ENCODE data around the gene METTL26. TPM values are rescaled to one million over a fixed set of nuclear protein-coding genes. Genes with fewer than 3 reads are reported as not detected.

Gene METTL26
- total RNA-seq, 1 donor from 2014 or later: 75.3 TPM

- no peaks in the 10 kb centered on the region for H3K9me3 Mint-ChIP-seq
- H3K4me1 Mint-ChIP-seq: no peaks in the 10 kb centered on the region
- H3K4me3 Mint-ChIP-seq: peak within 1 kb of the TSS; percentile 80
- H3K27ac Mint-ChIP-seq (ENCODE audit: unreplicated experiment): peak within 1 kb of the TSS; percentile 50
- TF ChIP-seq CTCF (conservative IDR thresholded peaks at IDR 0.05): no peak
- DNase-seq (ENCODE audit: low read depth, low spot score): peak; percentile 87
- H3K27me3 Mint-ChIP-seq (ENCODE audit: low read depth): no peaks in the 10 kb centered on the region
- H3K36me3 Mint-ChIP-seq (ENCODE audit: low read depth): no peaks in the 10 kb centered on the region
These were observed 12.9 kb upstream of the METTL26 start, which contains the start of gene WDR90 for GRCh38 chr16:648781-649589. TSS of gene WDR90 (plus strand) at chr16:649365. CDS start at chr16:649417, 52 bp downstream.

- DNase-seq (ENCODE audit: low read depth, low spot score): no peak
- peak; percentile 49 for TF ChIP-seq CTCF (conservative IDR thresholded peaks at IDR 0.05)
- Mint-ChIP-seq H3K36me3 (ENCODE audit: low read depth) (no peaks in the 10 kb centered on the region), H3K4me3 (peak overlapping the region; percentile 80), H3K27me3 (ENCODE audit: low read depth) (peaks cover 2% of the 10 kb centered on the region), H3K4me1 (no peaks in the 10 kb centered on the region), H3K9me3 (no peaks in the 10 kb centered on the region), H3K27ac (ENCODE audit: unreplicated experiment) (peak overlapping the region; percentile 50)
These were observed 12.1 kb upstream of the METTL26 start for GRCh38 chr16:648071-648780.

- no peak for DNase-seq (ENCODE audit: low read depth, low spot score)
- Mint-ChIP-seq H3K27me3 (ENCODE audit: low read depth) (peaks cover 2% of the 10 kb centered on the region), H3K27ac (ENCODE audit: unreplicated experiment) (no peak overlapping the region), H3K9me3 (no peaks in the 10 kb centered on the region), H3K4me1 (no peaks in the 10 kb centered on the region), H3K4me3 (peak overlapping the region; percentile 67), H3K36me3 (ENCODE audit: low read depth) (no peaks in the 10 kb centered on the region)
- TF ChIP-seq CTCF (conservative IDR thresholded peaks at IDR 0.05): no peak
These were observed 11.2 kb upstream of the METTL26 start for GRCh38 chr16:647173-647902.

- no peaks in the 10 kb centered on the region for H3K9me3 Mint-ChIP-seq
- H3K4me1 Mint-ChIP-seq: no peaks in the 10 kb centered on the region
- peak overlapping the region; percentile 67 for H3K4me3 Mint-ChIP-seq
- peaks cover 2% of the 10 kb centered on the region for H3K27me3 Mint-ChIP-seq (ENCODE audit: low read depth)
- no peak for DNase-seq (ENCODE audit: low read depth, low spot score)
- no peak overlapping the region for H3K27ac Mint-ChIP-seq (ENCODE audit: unreplicated experiment)
- no peak for TF ChIP-seq CTCF (conservative IDR thresholded peaks at IDR 0.05)
- H3K36me3 Mint-ChIP-seq (ENCODE audit: low read depth): no peaks in the 10 kb centered on the region
These were observed 10.6 kb upstream of the METTL26 start for GRCh38 chr16:646679-647172.
